Measurements from ENCODE around the gene NAT14. TPM values are rescaled to one million over a fixed set of nuclear protein-coding genes. Genes with fewer than 3 reads are reported as not detected.

The NAT14 gene
- polyA plus RNA-seq, 1 of the 3 experiments (the other 2 are of a cell fraction), result 89.9 TPM

DNA sequence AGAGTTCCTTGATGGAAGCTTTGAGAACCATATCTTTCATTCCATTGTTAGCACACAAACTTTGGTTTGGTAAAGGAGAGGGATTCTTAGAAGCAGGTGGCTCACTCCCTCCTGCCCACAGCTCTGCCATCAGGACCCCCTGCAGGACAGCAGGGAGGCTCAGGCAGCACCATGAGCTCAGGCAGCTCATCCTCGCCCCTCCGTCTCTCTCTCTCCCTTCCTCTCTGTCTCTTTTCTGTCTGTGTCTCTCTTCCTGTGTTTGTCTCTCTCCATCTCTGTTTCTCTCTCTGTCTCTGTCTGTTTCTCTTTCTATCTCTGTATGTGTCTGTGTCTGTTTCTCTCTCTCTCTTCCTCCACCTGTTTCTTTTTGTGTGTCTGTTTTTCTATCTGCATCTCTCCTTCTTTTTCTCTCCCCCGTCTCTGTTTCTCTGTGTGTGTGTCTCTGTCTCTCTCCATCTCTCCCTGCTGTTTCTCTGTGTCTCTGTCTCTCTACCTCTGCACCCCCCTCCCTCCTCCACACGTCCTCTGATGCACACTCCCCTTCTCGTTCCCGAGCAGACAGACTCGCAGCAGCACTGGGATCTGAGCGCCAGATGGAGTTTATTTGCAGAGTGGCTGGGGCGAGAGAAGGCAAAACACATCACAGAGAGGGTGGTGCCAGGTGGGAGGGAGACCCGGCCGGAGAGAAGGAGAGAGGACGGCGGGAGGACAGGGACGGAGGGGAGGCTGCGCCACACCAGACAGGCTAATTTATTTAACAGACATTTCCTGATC is 43.2 kb downstream of the NAT14 start:
- no peaks in the 10 kb centered on the region for H3K79me2 ChIP-seq (ENCODE audit: insufficient read depth)
- H3K4me3 ChIP-seq (ENCODE audit: low read depth in 2 of 2, low read length in 1 of 2), result no peak overlapping the region
- peaks cover 0 to 31% of the 10 kb centered on the region in 2 experiments; a peak in 1 of 4 replicates for H3K4me1 ChIP-seq (ENCODE audit: control insufficient read depth in 1 of 2, insufficient read depth in 2 of 2, low read depth in 1 of 2, low read length in 1 of 2)
- ChIA-PET POLR2A (no interaction called here), CTCF (interaction anchor here (0.6 to 1.2 kb wide), 4 partner anchors 14 to 46 kb away, joined by 3 to 5 read pairs (median 3); no protein-coding TSS in a partner anchor)
- H3K27me3 ChIP-seq (ENCODE audit: insufficient read depth), result no peaks in the 10 kb centered on the region
- H3K4me2 ChIP-seq, result 0 out of 2 replicates have a peak overlapping the region, but pooled peaks have one; percentile 11
- H4K20me1 ChIP-seq (ENCODE audit: insufficient read depth), result no peaks in the 10 kb centered on the region
- 21% methylated on average over 15 of the region's 15 CpGs for WGBS (ENCODE audit: low lambda C conversion rate)
- H3K9me2 ChIP-seq, result no peaks in the 10 kb centered on the region
- no peaks in the 10 kb centered on the region for H3K9me3 ChIP-seq
- no peak overlapping the region for H3K9ac ChIP-seq
- TF ChIP-seq EZH2phosphoT487 (IDR thresholded peaks at IDR 0.05; ENCODE audit: borderline replicate concordance, low read depth) (no peak), CHD2 (IDR thresholded peaks at IDR 0.05; ENCODE audit: low read length, partially characterized antibody) (peak; percentile 47), RCOR1 (IDR thresholded peaks at IDR 0.05; ENCODE audit: low read length) (peak; percentile 41; the same call in 1 of the 2 replicates), RAD21 (IDR thresholded peaks at IDR 0.05; ENCODE audit: low read length) (peak; percentile 29; the same call in 1 of the 2 replicates), EP300 (IDR thresholded peaks at IDR 0.05; ENCODE audit: borderline replicate concordance in 1 of 2, low read depth in 1 of 2, low read length in 1 of 2) (0 out of 4 replicates have a peak, but pooled peaks of 1 of the 2 experiments have one; percentile 25), FOXJ3 (CRISPR knock-in tag; IDR thresholded peaks at IDR 0.05) (peak; percentile 17; the same call in 1 of the 2 replicates), GABPA (IDR thresholded peaks at IDR 0.05; ENCODE audit: low read depth) (no peak), RFX5 (IDR thresholded peaks at IDR 0.05; ENCODE audit: low read length) (no peak)
- H2AFZ ChIP-seq (ENCODE audit: low read depth), result no peak overlapping the region; the same call in 1 of the 2 replicates
- peak; percentile 90 for DNase-seq
- H3K27ac ChIP-seq (ENCODE audit: low read depth in 2 of 2, low read length in 1 of 2), result peak overlapping the region in 1 of 2 experiments; percentile 76; a peak in 2 of 4 replicates
- H3F3A ChIP-seq (replicated peaks; ENCODE audit: insufficient read depth), result no peaks in the 10 kb centered on the region
- no peaks in the 10 kb centered on the region for H3K36me3 ChIP-seq (replicated peaks in 1 of 2; ENCODE audit: control insufficient read depth in 1 of 2, insufficient read depth in 2 of 2, low read length in 1 of 2)

DNA sequence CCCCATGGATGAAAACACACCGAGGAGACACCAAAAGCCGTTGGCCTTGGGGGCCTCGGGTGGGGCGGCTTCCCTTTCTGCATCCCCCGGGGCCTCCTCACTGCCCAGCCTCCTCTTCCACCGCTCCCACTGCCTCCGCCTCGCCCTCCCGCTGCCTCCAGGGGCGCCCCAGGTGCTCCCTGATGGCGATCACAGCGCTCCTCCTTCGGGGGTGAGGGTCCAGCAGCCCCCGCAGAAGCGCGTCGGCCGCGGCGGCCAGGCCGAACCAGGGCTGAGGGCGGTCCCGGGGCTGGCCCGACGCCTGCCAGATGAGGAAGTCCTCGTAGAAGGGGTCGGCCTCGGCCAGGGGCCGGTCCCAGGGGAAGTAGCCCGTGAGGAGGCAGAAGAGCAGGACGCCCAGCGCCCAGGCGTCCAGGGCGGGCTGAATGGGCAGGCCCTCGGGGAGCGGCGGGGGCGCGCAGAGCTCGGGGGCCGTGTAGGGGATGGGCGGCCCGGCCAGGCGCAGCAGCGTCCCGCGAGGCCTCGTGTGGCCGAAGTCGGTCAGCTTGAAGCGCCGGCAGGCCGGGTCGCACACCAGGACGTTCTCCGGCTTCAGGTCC is 44.7 kb downstream of the NAT14 start:
- no peak for DNase-seq
- no peak overlapping the region for H3K27ac ChIP-seq (ENCODE audit: low read depth in 2 of 2, low read length in 1 of 2)
- H3K4me1 ChIP-seq (ENCODE audit: control insufficient read depth in 1 of 2, insufficient read depth in 2 of 2, low read depth in 1 of 2, low read length in 1 of 2), result peaks cover 0 to 31% of the 10 kb centered on the region in 2 experiments; a peak in 1 of 4 replicates
- no peaks in the 10 kb centered on the region for H3K27me3 ChIP-seq (ENCODE audit: insufficient read depth)
- TF ChIP-seq ELF1 (IDR thresholded peaks at IDR 0.05) (no peak), EZH2phosphoT487 (IDR thresholded peaks at IDR 0.05; ENCODE audit: borderline replicate concordance, low read depth) (no peak), FOXM1 (IDR thresholded peaks at IDR 0.05; ENCODE audit: low read depth) (no peak), NFIC (IDR thresholded peaks at IDR 0.05; ENCODE audit: borderline replicate concordance) (no peak), POLR2AphosphoS5 (IDR thresholded peaks at IDR 0.05; ENCODE audit: low read depth, low read length) (no peak), FOSL2 (IDR thresholded peaks at IDR 0.05; ENCODE audit: borderline replicate concordance, low read depth) (no peak)
- TF ChIP-seq, protein P1, sequence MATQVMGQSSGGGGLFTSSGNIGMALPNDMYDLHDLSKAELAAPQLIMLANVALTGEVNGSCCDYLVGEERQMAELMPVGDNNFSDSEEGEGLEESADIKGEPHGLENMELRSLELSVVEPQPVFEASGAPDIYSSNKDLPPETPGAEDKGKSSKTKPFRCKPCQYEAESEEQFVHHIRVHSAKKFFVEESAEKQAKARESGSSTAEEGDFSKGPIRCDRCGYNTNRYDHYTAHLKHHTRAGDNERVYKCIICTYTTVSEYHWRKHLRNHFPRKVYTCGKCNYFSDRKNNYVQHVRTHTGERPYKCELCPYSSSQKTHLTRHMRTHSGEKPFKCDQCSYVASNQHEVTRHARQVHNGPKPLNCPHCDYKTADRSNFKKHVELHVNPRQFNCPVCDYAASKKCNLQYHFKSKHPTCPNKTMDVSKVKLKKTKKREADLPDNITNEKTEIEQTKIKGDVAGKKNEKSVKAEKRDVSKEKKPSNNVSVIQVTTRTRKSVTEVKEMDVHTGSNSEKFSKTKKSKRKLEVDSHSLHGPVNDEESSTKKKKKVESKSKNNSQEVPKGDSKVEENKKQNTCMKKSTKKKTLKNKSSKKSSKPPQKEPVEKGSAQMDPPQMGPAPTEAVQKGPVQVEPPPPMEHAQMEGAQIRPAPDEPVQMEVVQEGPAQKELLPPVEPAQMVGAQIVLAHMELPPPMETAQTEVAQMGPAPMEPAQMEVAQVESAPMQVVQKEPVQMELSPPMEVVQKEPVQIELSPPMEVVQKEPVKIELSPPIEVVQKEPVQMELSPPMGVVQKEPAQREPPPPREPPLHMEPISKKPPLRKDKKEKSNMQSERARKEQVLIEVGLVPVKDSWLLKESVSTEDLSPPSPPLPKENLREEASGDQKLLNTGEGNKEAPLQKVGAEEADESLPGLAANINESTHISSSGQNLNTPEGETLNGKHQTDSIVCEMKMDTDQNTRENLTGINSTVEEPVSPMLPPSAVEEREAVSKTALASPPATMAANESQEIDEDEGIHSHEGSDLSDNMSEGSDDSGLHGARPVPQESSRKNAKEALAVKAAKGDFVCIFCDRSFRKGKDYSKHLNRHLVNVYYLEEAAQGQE (IDR thresholded peaks at IDR 0.05; ENCODE audit: low read depth, low read length), result no peak
- H3K79me2 ChIP-seq (ENCODE audit: insufficient read depth), result no peaks in the 10 kb centered on the region
- no peaks in the 10 kb centered on the region for H3K9me2 ChIP-seq
- H4K20me1 ChIP-seq (ENCODE audit: insufficient read depth), result no peaks in the 10 kb centered on the region
- ChIA-PET POLR2A (no interaction called here), CTCF (interaction anchor here (1.0 kb wide), 1 partner anchor 18 kb away, joined by 3 read pairs; no protein-coding TSS in a partner anchor)
- H2AFZ ChIP-seq (ENCODE audit: low read depth), result no peak overlapping the region
- no peak overlapping the region for H3K4me2 ChIP-seq
- WGBS (ENCODE audit: low lambda C conversion rate), result 94% methylated on average over 28 of the region's 56 CpGs
- H3K9me3 ChIP-seq, result no peaks in the 10 kb centered on the region
- H3F3A ChIP-seq (replicated peaks; ENCODE audit: insufficient read depth), result no peaks in the 10 kb centered on the region
- H3K36me3 ChIP-seq (replicated peaks in 1 of 2; ENCODE audit: control insufficient read depth in 1 of 2, insufficient read depth in 2 of 2, low read length in 1 of 2), result no peaks in the 10 kb centered on the region
- no peak overlapping the region for H3K4me3 ChIP-seq (ENCODE audit: low read depth in 2 of 2, low read length in 1 of 2)
- no peak overlapping the region for H3K9ac ChIP-seq

Data from SK-N-SH (cell line).